Fibroblast of villous mesenchyme (primary cell): ENCODE measurements around the gene MSL3. TPM values are rescaled to one million over a fixed set of nuclear protein-coding genes. Genes with fewer than 3 reads are reported as not detected.
A peak's percentile ranks its signal among the peaks of the same experiment; 100 is the strongest.

Experiments used
- DNase-seq: peaks from one replicate; pipeline ENCODE4 v3.0.0-alpha.2; 2010; ENCODE audit warnings: low read depth
- H3K4me3 ChIP-seq: 2 replicates; pipeline ENCODE4 v1.5.1; 2011; ENCODE audit warnings: low read depth, mild to moderate bottlenecking, low read length
- CTCF ChIP-seq: IDR thresholded peaks from 2 replicates; pipeline ENCODE4 v1.5.1; 2012; ENCODE audit warnings: low read depth, mild to moderate bottlenecking, low read length; ENCODE audit not compliant: insufficient read depth
- total RNA-seq: library from RNA; depleted of rRNA; stranded (reverse); fragments of >200 nt; gene quantifications from 2 replicates; pipeline ENCODE4 v1.2.3, GENCODE V29; 2012

The MSL3 gene
- total RNA-seq, 1 donor, result 32.8 TPM

- no peak for TF ChIP-seq CTCF
- no peak for DNase-seq
- no peak overlapping the region for H3K4me3 ChIP-seq
Measured at GRCh38 chrX:11751261-11751660, 6.8 kb upstream of the MSL3 start.

- DNase-seq, result no peak
- H3K4me3 ChIP-seq, result no peak overlapping the region
- no peak for TF ChIP-seq CTCF
Measured at GRCh38 chrX:11753668-11754067, 4.4 kb upstream of the MSL3 start.

GRCh38 chrX:11754958-11755645 is 2.9 kb upstream of the MSL3 start:
- TF ChIP-seq CTCF, result no peak
- no peak overlapping the region for H3K4me3 ChIP-seq
- DNase-seq, result no peak

- no peak for TF ChIP-seq CTCF
- H3K4me3 ChIP-seq, result no peak overlapping the region
- no peak for DNase-seq
Measured at GRCh38 chrX:11755724-11756123, 2.3 kb upstream of the MSL3 start.

- no peak for TF ChIP-seq CTCF
- no peak overlapping the region for H3K4me3 ChIP-seq
- DNase-seq, result no peak
Measured at GRCh38 chrX:11756354-11757318, 1.4 kb upstream of the MSL3 start.

GRCh38 chrX:11757397-11757718 is 679 bp upstream of the MSL3 start:
- peak overlapping the region; percentile 47 for H3K4me3 ChIP-seq
- DNase-seq, result no peak
- no peak for TF ChIP-seq CTCF
